ENCODE data around the gene KIAA1549. TPM values are rescaled to one million over a fixed set of nuclear protein-coding genes. Genes with fewer than 3 reads are reported as not detected.

Gene KIAA1549
- total RNA-seq (2021) (16.3 to 18.7 TPM (median 17.2 TPM) in 3 replicates), Bru-seq, nascent RNA (percentile 67 among the genes with signal in this experiment)
- long read RNA-seq, experiment 1, full-length matches to known transcripts, result 14 of 50 reads
- long read RNA-seq, experiment 1, partial matches to known transcripts, result 14 of 50 reads
- long read RNA-seq, experiment 1, other reads (novel, unspliced or antisense), result 22 of 50 reads
- long read RNA-seq, experiment 2, full-length matches to known transcripts, result 3 of 33 reads
- long read RNA-seq, experiment 2, partial matches to known transcripts, result 10 of 33 reads
- long read RNA-seq, experiment 2, other reads (novel, unspliced or antisense), result 20 of 33 reads
- long read RNA-seq, experiment 3, result 0 reads

DNA sequence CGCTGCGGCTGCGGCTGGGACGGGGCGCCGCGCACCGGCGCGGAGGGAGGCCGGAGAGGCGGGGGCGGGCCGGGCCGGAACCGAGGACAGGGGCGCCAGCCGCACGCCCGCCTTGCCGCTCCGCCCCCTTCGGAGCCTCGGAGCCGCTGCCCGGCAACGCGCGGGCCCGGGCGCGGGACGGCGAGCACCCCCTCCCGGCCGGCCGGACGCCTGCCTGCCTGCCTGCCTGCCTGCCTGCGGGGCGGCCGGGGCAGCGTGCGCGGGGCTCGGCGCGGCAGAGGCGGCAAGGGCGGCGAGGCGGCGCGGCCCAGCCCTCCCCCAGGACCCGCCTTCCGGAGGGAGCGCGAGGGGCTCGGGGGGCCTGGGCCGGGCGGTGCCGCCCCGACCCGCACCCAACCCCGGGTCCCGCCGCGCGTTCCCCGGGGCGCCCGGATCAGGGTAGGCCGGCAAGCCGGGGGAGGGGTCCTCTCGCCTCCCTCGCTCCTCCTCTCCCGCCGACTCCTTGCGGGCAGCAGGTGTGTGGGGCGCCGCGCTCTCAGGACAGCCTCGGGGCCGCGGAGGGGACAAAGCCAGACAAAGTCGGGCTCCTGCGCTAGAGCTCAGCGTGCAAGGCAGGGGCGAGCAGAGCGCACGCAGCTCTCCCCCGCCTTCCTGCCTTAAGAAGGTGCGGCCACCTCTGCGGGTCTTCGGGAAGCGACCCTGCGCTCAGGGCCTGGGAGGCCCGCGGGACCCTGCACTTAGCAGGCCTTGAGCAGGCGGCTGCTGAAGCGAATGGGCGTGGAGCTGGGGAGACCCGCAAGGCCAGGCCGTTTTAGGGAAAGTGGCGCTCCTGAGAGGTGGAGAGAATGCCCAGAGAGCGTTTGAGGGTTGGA is at the start of gene KIAA1549:
KIAA1549 (minus strand) TSS at position 58 of the 872 bp plus-strand sequence. CDS start 120 bp downstream, outside the sequence.
- Mint-ChIP-seq H3K27ac (peak within 1 kb of the TSS; percentile 52; the same call in 1 of the 2 replicates), H3K9me3 (peaks cover 3% of the 10 kb centered on the region; the same call in 1 of the 2 replicates), H3K4me3 (peak within 1 kb of the TSS; percentile 83), H3K4me1 (peaks cover 39% of the 10 kb centered on the region), H3K27me3 (ENCODE audit: low read depth) (peaks cover 28% of the 10 kb centered on the region), H3K36me3 (no peaks in the 10 kb centered on the region)
- CTCF ChIA-PET, result interaction anchor here (0.5 to 2.6 kb wide), 9 partner anchors 26 to 95 kb away, joined by 3 to 8 read pairs (median 3); no protein-coding TSS in a partner anchor
- TF ChIP-seq FOXK1 (CRISPR knock-in tag; IDR thresholded peaks at IDR 0.05) (peak; percentile 18; the same call in 1 of the 2 replicates), ZNF423 (CRISPR knock-in tag; IDR thresholded peaks at IDR 0.05) (peak; percentile 58; the same call in 1 of the 2 replicates), ELF4 (CRISPR knock-in tag; IDR thresholded peaks at IDR 0.05; ENCODE audit: low read depth) (no peak), ZNF232 (CRISPR knock-in tag; IDR thresholded peaks at IDR 0.05) (no peak), RELA (CRISPR knock-in tag; IDR thresholded peaks at IDR 0.05; ENCODE audit: borderline replicate concordance) (0 out of 2 replicates have a peak, but pooled peaks have one; percentile 29), TEAD1 (CRISPR knock-in tag; IDR thresholded peaks at IDR 0.05) (0 out of 2 replicates have a peak, but pooled peaks have one; percentile 51), SP1 (CRISPR knock-in tag; conservative IDR thresholded peaks at IDR 0.05) (peak; percentile 37; the same call in 1 of the 2 replicates), USF2 (CRISPR knock-in tag; IDR thresholded peaks at IDR 0.05) (0 out of 2 replicates have a peak, but pooled peaks have one; percentile 9), ETV6 (CRISPR knock-in tag; IDR thresholded peaks at IDR 0.05) (peak; percentile 67; the same call in 1 of the 2 replicates), HMGXB4 (CRISPR knock-in tag; IDR thresholded peaks at IDR 0.05) (peak; percentile 87), KAT7 (CRISPR knock-in tag; IDR thresholded peaks at IDR 0.05; ENCODE audit: borderline replicate concordance) (no peak), SOX15 (CRISPR knock-in tag; IDR thresholded peaks at IDR 0.05) (no peak), ARID4B (CRISPR knock-in tag; IDR thresholded peaks at IDR 0.05; ENCODE audit: borderline replicate concordance) (no peak), TEAD4 (CRISPR knock-in tag; IDR thresholded peaks at IDR 0.05) (no peak)
- TF ChIP-seq, protein P1, sequence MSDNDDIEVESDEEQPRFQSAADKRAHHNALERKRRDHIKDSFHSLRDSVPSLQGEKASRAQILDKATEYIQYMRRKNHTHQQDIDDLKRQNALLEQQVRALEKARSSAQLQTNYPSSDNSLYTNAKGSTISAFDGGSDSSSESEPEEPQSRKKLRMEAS (CRISPR knock-in tag; IDR thresholded peaks at IDR 0.05), result peak; percentile 52; the same call in 1 of the 2 replicates
- TF ChIP-seq, protein P2, sequence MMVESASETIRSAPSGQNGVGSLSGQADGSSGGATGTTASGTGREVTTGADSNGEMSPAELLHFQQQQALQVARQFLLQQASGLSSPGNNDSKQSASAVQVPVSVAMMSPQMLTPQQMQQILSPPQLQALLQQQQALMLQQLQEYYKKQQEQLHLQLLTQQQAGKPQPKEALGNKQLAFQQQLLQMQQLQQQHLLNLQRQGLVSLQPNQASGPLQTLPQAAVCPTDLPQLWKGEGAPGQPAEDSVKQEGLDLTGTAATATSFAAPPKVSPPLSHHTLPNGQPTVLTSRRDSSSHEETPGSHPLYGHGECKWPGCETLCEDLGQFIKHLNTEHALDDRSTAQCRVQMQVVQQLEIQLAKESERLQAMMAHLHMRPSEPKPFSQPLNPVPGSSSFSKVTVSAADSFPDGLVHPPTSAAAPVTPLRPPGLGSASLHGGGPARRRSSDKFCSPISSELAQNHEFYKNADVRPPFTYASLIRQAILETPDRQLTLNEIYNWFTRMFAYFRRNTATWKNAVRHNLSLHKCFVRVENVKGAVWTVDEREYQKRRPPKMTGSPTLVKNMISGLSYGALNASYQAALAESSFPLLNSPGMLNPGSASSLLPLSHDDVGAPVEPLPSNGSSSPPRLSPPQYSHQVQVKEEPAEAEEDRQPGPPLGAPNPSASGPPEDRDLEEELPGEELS (CRISPR knock-in tag; IDR thresholded peaks at IDR 0.05), result peak; percentile 71; the same call in 1 of the 2 replicates
- TF ChIP-seq, protein P3, sequence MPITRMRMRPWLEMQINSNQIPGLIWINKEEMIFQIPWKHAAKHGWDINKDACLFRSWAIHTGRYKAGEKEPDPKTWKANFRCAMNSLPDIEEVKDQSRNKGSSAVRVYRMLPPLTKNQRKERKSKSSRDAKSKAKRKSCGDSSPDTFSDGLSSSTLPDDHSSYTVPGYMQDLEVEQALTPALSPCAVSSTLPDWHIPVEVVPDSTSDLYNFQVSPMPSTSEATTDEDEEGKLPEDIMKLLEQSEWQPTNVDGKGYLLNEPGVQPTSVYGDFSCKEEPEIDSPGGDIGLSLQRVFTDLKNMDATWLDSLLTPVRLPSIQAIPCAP (CRISPR knock-in tag; IDR thresholded peaks at IDR 0.05), result peak; percentile 50; the same call in 1 of the 2 replicates
- TF ChIP-seq, protein P4, sequence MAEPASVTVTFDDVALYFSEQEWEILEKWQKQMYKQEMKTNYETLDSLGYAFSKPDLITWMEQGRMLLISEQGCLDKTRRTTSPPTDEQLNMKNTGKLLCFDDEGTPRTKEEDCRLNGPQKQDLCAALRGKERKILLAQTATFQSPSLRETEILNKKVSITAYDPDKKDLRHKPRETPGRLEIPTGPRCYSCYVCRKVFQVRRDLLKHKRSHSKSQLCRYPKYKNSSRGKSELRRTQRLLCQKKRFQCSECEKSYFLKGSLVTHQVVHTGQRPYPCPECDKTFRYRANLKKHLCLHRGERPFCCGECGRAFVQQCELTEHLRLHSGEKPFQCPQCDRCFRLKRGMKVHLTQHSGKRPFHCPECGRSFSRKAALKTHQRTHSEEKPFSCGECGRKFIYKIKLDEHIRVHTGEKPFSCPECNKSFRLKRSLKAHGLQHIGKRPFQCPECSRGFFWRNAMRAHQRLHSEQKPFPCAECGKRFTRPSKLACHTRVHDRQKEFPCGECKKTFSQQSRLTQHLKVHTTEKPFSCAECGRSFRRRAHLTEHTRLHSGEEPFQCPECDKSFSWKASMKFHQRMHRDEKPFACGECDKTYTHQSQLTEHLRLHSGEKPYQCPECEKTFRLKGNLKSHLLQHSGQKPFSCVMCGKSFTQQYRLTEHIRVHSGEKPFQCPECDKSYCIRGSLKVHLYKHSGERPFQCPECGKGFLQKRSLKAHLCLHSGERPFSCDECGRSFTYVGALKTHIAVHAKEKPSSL (CRISPR knock-in tag; conservative IDR thresholded peaks at IDR 0.05), result no peak
- POLR2A ChIA-PET, result no interaction called here
- DNase-seq (ENCODE audit: low spot score), result peak; percentile 74
- peak; percentile 76 for ATAC-seq

All from WTC11 (cell line).